ENCODE measurements around the gene DDR2. TPM values are rescaled to one million over a fixed set of nuclear protein-coding genes. Genes with fewer than 3 reads are reported as not detected.

DDR2 gene
- total RNA-seq, 4 donors from 2014 or later = 76.5 to 120 (median 103) TPM

GRCh38 chr1:162694911-162695310 is 62.6 kb downstream of the DDR2 start:
- Histone ChIP-seq H3K9me3 (no peaks in the 10 kb centered on the region), H3K36me3 (no peaks in the 10 kb centered on the region), H3K4me3 (no peak overlapping the region), H3K27me3 (no peaks in the 10 kb centered on the region), H3K27ac (peak overlapping the region; percentile 15 to 87 (median 50)), H3K4me1 (peaks cover 6 to 67% (median 24%) of the 10 kb centered on the region in 4 donors)
- WGBS, 2 donors = 69 to 72% methylated on average over 4 of the region's 4 CpGs
- DNase-seq (ENCODE audit: low spot score in 2 of 2) = no peak
- no peak for TF ChIP-seq POLR2A (IDR thresholded peaks at IDR 0.05)

GRCh38 chr1:162695687-162696086 is 63.4 kb downstream of the DDR2 start:
- WGBS, 2 donors = 17 to 19% methylated on average over 1 of the region's 1 CpG
- no peak for TF ChIP-seq POLR2A (IDR thresholded peaks at IDR 0.05)
- no peak for TF ChIP-seq CTCF (IDR thresholded peaks at IDR 0.05)
- no peak for TF ChIP-seq EP300 (IDR thresholded peaks at IDR 0.05)
- no peaks in the 10 kb centered on the region for H3K36me3 ChIP-seq
- H3K27ac ChIP-seq = peak overlapping the region; percentile 15 to 87 (median 76)
- H3K4me3 ChIP-seq = no peak overlapping the region
- H3K9me3 ChIP-seq = no peaks in the 10 kb centered on the region
- DNase-seq (ENCODE audit: low spot score in 2 of 2) = no peak
- H3K4me1 ChIP-seq = peaks cover 6 to 59% (median 21%) of the 10 kb centered on the region in 4 donors
- H3K27me3 ChIP-seq = no peaks in the 10 kb centered on the region

DNA sequence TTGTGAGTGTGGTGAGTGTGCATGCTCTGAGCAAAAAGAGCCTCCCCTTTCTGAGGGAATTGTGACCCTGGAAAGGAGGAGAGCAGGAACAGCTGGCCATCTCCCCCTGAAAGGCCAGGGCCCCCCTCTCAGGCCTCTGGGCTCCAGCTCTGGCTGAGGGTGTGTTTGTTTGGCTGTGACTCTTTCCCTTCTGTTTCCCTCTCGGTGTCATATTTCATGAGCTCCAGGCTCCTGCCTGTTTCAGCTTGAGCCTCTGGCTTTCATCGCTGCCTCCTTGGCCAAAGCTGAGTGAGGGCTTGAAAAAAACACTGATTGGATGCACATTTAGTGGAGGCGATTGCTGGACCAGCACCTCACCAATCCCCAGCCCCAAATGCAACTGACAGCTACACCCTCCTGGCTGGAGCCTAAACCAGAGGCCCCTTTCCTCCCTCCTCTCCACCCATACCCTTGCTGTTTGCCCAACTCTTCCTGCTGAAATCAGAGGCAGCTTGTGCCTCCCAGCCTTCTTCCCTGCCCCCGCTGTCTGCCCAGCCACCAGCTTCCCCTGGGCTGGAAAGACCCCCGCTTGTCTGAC is 64.1 kb downstream of the DDR2 start:
- peak; percentile 57 to 64 for DNase-seq (ENCODE audit: low spot score in 2 of 2)
- TF ChIP-seq CTCF (IDR thresholded peaks at IDR 0.05) = no peak
- TF ChIP-seq POLR2A (IDR thresholded peaks at IDR 0.05) = peak in 1 of 2 donors; percentile 26
- TF ChIP-seq EP300 (IDR thresholded peaks at IDR 0.05) = peak in 1 of 2 donors; percentile 78
- Histone ChIP-seq H3K27me3 (no peaks in the 10 kb centered on the region), H3K9me3 (no peaks in the 10 kb centered on the region), H3K4me3 (no peak overlapping the region), H3K27ac (peak overlapping the region; percentile 21 to 87 (median 76)), H3K36me3 (no peaks in the 10 kb centered on the region), H3K4me1 (peaks cover 3 to 52% (median 17%) of the 10 kb centered on the region in 4 donors)
- WGBS, 2 donors = 20 to 23% methylated on average over 5 of the region's 5 CpGs

DNA sequence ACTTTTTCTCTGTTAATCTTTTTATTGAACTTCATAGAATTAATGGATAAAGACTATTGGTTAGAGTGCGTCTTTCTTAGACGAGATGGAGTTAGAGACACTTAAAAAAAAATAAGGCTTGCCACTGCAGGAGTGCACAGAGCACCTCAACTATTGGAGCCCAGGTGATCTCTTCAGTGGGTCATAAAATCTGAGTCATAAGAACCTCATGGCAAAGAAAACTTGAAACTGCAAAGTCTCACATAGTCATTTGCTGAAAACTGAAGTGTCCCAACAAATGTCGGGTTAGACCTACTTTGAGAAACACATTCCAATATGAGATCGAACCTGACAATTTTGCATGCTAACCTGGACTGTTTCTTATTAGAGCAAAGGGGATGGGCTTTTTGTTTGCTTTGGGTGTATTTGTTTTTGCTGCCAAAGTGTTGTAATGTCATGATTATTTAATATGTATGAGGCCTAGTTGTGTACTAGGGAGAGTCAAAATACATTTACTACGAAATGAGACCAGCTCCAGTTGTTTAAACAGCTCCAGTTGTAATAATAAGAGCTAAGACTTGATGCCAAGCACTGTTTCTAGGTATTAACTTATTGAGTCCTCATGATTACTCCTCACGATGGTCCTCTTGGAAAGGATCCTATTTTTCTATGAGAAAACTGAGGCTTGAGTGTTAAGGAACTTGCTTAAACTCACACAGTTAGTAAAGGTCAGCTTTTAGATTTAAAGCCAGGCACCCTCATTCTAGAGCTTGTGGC is 65.1 kb downstream of the DDR2 start:
- TF ChIP-seq CTCF (IDR thresholded peaks at IDR 0.05) (no peak), POLR2A (IDR thresholded peaks at IDR 0.05) (no peak), EP300 (IDR thresholded peaks at IDR 0.05) (no peak)
- Histone ChIP-seq H3K27ac (peak overlapping the region; percentile 21 to 87 (median 76)), H3K36me3 (no peaks in the 10 kb centered on the region), H3K4me3 (no peak overlapping the region), H3K27me3 (no peaks in the 10 kb centered on the region), H3K4me1 (peaks cover 0 to 43% (median 17%) of the 10 kb centered on the region in 4 donors), H3K9me3 (no peaks in the 10 kb centered on the region)
- 55 to 60% methylated on average over 6 of the region's 6 CpGs for WGBS, 2 donors
- DNase-seq (ENCODE audit: low spot score in 2 of 2) = no peak

DNA sequence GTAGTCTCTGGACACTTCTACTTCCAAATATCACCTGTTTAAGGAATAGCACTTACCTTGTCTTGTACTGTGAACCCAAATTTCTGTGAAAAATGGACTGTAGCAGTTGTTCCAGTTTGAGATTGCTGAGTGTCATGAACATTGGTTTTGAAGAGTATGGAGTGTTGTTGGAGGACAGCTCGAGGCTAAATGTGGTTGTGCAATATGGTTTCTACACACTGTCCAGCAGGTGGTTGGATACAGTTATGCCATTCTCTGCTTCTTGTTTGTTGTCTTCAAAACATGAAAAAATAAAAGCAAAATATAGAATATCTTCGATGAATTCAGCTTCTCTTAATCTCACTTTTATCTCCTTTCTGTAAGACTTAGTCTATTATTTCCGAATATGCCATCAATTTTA is 67.1 kb downstream of the DDR2 start:
- 87 to 89% methylated on average over 3 of the region's 3 CpGs for whole genome bisulfite sequencing, 2 donors

More for the DNA sequence above, 67.1 kb downstream of the DDR2 start:
- Histone ChIP-seq H3K27me3 (no peaks in the 10 kb centered on the region), H3K4me1 (peaks cover 0 to 48% (median 17%) of the 10 kb centered on the region in 4 donors), H3K9me3 (no peaks in the 10 kb centered on the region), H3K36me3 (no peaks in the 10 kb centered on the region), H3K4me3 (no peak overlapping the region), H3K27ac (peak overlapping the region in 1 of 4 donors; percentile 87)
- no peak for DNase-seq (ENCODE audit: low spot score in 2 of 2)
- TF ChIP-seq CTCF (IDR thresholded peaks at IDR 0.05) = no peak
- no peak for TF ChIP-seq POLR2A (IDR thresholded peaks at IDR 0.05)
- no peak for TF ChIP-seq EP300 (IDR thresholded peaks at IDR 0.05)
